ENCODE measurements around the gene GIPC2.

Gene GIPC2

GRCh38 chr1:78092643-78093042 lies 46.9 kb downstream of the GIPC2 start:
- TF ChIP-seq MAX (IDR thresholded peaks at IDR 0.05) (no peak), TAF1 (IDR thresholded peaks at IDR 0.05; ENCODE audit: low read depth) (no peak), EGR1 (IDR thresholded peaks at IDR 0.05) (no peak), REST (IDR thresholded peaks at IDR 0.05; ENCODE audit: low read depth) (no peak), TEAD4 (IDR thresholded peaks at IDR 0.05) (no peak), RAD21 (IDR thresholded peaks at IDR 0.05; ENCODE audit: low read depth) (no peak), YY1 (IDR thresholded peaks at IDR 0.05; ENCODE audit: low read depth) (no peak)

GRCh38 chr1:78093560-78093959 lies 47.8 kb downstream of the GIPC2 start:
- TF ChIP-seq FOXM1 (IDR thresholded peaks at IDR 0.05; ENCODE audit: borderline replicate concordance, low read depth): no peak
- no peak for TF ChIP-seq YY1 (IDR thresholded peaks at IDR 0.05; ENCODE audit: low read depth)
- no peak for TF ChIP-seq EP300 (IDR thresholded peaks at IDR 0.05; ENCODE audit: borderline replicate concordance)
- no peak for TF ChIP-seq RAD21 (IDR thresholded peaks at IDR 0.05; ENCODE audit: low read depth)
- no peak for TF ChIP-seq TAF1 (IDR thresholded peaks at IDR 0.05; ENCODE audit: low read depth)

- TF ChIP-seq TCF12 (IDR thresholded peaks at IDR 0.05; ENCODE audit: low read depth): no peak
Measured at GRCh38 chr1:78094639-78095038, 48.9 kb downstream of the GIPC2 start.

GRCh38 chr1:78095593-78095992 lies 49.8 kb downstream of the GIPC2 start:
- TF ChIP-seq TCF12 (IDR thresholded peaks at IDR 0.05; ENCODE audit: low read depth) (no peak), MAX (IDR thresholded peaks at IDR 0.05) (no peak), RAD21 (IDR thresholded peaks at IDR 0.05; ENCODE audit: low read depth) (no peak), REST (IDR thresholded peaks at IDR 0.05; ENCODE audit: low read depth) (no peak), EGR1 (IDR thresholded peaks at IDR 0.05) (no peak), CREB1 (IDR thresholded peaks at IDR 0.05; ENCODE audit: low read depth) (no peak), EP300 (IDR thresholded peaks at IDR 0.05; ENCODE audit: borderline replicate concordance) (no peak), NFIC (IDR thresholded peaks at IDR 0.05) (no peak), CEBPB (IDR thresholded peaks at IDR 0.05) (no peak), FOXM1 (IDR thresholded peaks at IDR 0.05; ENCODE audit: borderline replicate concordance, low read depth) (no peak)

GRCh38 chr1:78096017-78096416 lies 50.3 kb downstream of the GIPC2 start:
- TF ChIP-seq EGR1 (IDR thresholded peaks at IDR 0.05): no peak
- TF ChIP-seq TCF12 (IDR thresholded peaks at IDR 0.05; ENCODE audit: low read depth): no peak
- no peak for TF ChIP-seq FOXM1 (IDR thresholded peaks at IDR 0.05; ENCODE audit: borderline replicate concordance, low read depth)
- TF ChIP-seq YY1 (IDR thresholded peaks at IDR 0.05; ENCODE audit: low read depth): no peak
- no peak for TF ChIP-seq TAF1 (IDR thresholded peaks at IDR 0.05; ENCODE audit: low read depth)
- TF ChIP-seq EP300 (IDR thresholded peaks at IDR 0.05; ENCODE audit: borderline replicate concordance): no peak
- TF ChIP-seq NFIC (IDR thresholded peaks at IDR 0.05): no peak
- TF ChIP-seq MAX (IDR thresholded peaks at IDR 0.05): no peak
- no peak for TF ChIP-seq REST (IDR thresholded peaks at IDR 0.05; ENCODE audit: low read depth)
- TF ChIP-seq RAD21 (IDR thresholded peaks at IDR 0.05; ENCODE audit: low read depth): no peak

- no peak for TF ChIP-seq TCF12 (IDR thresholded peaks at IDR 0.05; ENCODE audit: low read depth)
- no peak for TF ChIP-seq RAD21 (IDR thresholded peaks at IDR 0.05; ENCODE audit: low read depth)
- no peak for TF ChIP-seq CREB1 (IDR thresholded peaks at IDR 0.05; ENCODE audit: low read depth)
- TF ChIP-seq NFIC (IDR thresholded peaks at IDR 0.05): no peak
- no peak for TF ChIP-seq USF1 (IDR thresholded peaks at IDR 0.05)
- TF ChIP-seq MAX (IDR thresholded peaks at IDR 0.05): no peak
- no peak for TF ChIP-seq TAF1 (IDR thresholded peaks at IDR 0.05; ENCODE audit: low read depth)
- no peak for TF ChIP-seq EGR1 (IDR thresholded peaks at IDR 0.05)
- TF ChIP-seq ZBTB7A (IDR thresholded peaks at IDR 0.05; ENCODE audit: low read depth): no peak
- TF ChIP-seq REST (IDR thresholded peaks at IDR 0.05; ENCODE audit: low read depth): no peak
- TF ChIP-seq TEAD4 (IDR thresholded peaks at IDR 0.05): no peak
- no peak for TF ChIP-seq YY1 (IDR thresholded peaks at IDR 0.05; ENCODE audit: low read depth)
- TF ChIP-seq FOXM1 (IDR thresholded peaks at IDR 0.05; ENCODE audit: borderline replicate concordance, low read depth): no peak
- no peak for TF ChIP-seq EP300 (IDR thresholded peaks at IDR 0.05; ENCODE audit: borderline replicate concordance)
- no peak for TF ChIP-seq CEBPB (IDR thresholded peaks at IDR 0.05)
Measured at GRCh38 chr1:78096976-78097375, 51.2 kb downstream of the GIPC2 start.
